HG03280 (cell line): Measurements from ENCODE around the gene PDE9A.
"Not testable (repeated sequence)": the region's sequence is repeated elsewhere in the genome, so short reads cannot be mapped to it uniquely, and the experiment has no call there.

Source experiments
- ATAC-seq: cut with Tn5 transposase; IDR thresholded peaks from one replicate; pipeline ENCODE4 v1.9.1; 2021; ENCODE audit warnings: mild to moderate bottlenecking, moderate library complexity; ENCODE audit not compliant: unreplicated experiment

PDE9A gene

GRCh38 chr21:42624095-42624790 is 29.2 kb upstream of the PDE9A start:
- no peak for ATAC-seq

DNA sequence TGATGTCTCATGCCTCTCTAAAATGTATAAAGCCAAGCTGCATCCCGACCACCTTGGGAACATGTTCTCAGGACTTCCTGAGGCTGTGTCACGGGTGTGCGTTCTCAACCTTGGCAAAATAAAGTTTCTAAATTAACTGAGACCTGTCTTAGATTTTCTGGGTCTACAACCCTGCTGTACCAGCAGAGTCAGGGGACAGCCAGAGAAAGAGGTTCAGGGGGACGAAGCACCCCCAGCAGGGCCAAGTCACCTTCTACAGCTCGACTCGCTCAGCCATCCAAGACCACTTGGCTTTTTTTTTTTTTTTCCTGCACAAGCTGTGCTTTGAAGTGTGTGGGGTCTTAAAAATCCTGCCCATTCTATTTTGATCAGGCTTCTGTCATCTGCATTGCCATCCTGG is 28.5 kb upstream of the PDE9A start:
- no peak for ATAC-seq

DNA sequence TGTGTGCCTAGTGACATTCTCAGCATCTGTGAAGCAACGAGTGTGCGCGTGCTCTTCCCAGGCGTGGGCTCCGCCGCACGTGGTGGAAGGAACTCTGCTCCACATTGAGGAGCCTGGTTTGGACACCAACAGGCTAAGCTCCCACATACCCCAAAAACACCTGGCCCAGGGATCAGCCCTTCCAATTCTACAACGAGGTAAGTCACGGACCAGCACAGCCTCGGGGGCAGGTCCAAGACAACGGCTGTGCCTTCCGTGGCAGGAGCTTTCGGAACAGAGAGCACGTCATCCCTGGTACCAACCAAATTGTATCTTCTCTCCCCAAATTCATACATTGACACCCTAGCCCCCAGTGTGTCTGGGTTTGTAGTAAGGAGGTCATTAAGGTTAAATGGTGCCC is 27.2 kb upstream of the PDE9A start:
- ATAC-seq, result no peak

- no peak for ATAC-seq
These were observed 25.7 kb upstream of the PDE9A start for GRCh38 chr21:42627527-42628289.

GRCh38 chr21:42628466-42629061 is 24.9 kb upstream of the PDE9A start:
- not testable (repeated sequence) for ATAC-seq

DNA sequence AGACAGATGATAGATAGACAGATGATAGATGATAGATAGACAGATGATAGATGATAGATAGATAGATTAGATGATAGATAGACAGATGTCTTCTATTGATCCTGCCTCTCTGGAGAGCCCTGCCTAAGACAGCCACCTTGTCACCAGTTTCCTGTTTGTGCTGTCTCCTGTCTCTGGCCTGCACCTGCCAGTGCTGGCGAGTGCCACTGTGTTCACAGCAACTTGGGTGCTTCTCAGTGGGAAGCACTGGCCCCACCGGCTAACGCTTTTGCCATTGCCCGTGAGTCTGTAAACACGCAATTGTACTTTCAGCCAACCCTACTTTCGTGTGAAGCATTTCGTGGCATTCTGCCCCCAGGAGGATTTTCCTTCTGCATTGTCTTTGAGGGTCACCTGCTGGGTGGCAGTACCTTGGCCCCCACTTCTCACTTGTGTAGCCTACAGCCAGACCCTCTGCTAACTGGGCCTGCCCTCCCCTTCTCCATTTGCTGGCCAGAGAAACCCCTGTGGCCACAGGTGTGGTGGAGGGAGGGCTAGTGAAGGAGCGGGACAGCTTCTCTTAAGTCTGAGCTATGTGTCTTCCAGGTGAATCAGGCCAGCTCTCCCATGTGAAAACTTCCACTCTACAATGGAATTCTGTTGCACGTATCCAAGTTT is 23.4 kb upstream of the PDE9A start:
- ATAC-seq, result no peak

DNA sequence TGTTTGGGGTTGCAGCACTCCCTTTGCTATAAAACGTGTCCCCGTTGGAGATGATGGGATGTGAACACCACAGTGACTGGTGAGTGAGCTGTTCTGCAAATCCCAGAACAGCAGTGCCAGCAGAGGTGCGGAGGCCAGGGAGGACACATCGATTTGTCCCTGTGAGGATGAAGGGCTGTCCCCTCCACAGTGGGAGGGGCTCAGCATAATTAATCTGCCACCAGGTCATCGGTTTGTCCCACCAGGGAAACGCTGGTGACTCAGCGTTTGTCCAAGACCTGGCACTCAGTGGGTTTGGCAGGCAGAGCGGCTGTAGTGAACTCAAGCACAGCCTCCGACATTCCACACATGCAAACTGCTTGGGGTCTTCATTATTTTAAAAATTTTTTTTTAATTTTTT is 22.8 kb upstream of the PDE9A start:
- no peak for ATAC-seq

DNA sequence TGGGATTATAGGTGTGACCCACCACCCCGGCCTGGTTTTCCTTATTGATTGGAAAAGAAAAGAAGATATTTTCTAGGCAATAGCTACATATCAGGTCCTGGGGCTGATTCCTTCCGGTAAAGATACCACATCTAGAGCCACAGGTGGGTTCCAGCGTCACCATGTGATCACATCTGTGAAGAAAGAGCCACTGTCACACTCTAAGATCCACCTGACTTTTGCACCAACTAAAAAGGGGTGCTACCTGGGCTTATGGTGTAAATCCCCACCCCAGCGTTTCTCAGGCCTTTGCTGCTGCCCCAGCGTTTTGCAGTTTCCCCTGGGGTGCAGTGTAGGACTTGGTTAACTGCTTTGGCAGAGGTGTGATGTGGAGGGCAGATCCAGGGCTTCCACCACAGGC is 22.3 kb upstream of the PDE9A start:
- ATAC-seq, result no peak

DNA sequence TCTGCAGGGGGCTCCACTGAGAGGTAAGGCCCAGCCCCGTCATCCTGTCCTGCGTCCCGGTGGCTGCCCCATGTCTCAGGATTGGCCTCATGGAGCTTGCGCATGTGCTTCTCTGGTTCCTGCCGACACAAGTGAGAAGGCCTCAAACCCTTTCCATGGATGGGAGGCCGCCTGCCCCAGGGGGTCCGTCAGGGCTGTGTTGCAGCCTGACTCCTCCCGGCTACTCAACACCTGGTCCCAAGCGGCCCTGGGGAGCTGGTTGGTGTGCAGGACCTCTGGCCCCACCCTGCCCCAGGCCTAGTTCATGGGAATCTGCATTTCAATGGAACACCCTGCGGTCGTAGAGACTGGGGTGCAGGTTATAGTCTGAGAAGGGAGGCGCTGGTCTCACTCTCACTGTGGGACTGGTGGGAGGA is 21.1 kb upstream of the PDE9A start:
- no peak for ATAC-seq

- no peak for ATAC-seq
These were observed 20.4 kb upstream of the PDE9A start for GRCh38 chr21:42632771-42633690.

DNA sequence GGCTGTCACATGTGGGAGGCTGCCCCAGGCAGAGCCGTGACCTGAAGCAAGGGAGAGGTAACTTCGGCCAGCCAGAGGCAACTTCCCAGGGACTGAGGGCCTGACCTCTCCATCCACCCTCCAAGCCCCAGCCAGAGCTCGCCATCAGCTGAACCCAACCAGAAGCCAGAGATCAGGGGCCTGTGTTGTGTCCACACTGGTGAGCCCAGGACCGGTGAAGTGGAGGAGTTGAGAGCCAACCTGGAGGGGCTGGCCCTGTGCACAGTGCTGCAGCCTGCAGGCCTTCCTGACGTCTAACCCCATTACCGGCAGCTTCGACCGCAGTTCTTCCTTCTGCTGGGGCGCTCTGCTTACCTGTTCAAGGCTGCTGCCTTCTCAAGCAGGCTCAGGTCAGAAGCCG is 19.6 kb upstream of the PDE9A start:
- no peak for ATAC-seq

GRCh38 chr21:42635848-42636519 is 17.4 kb upstream of the PDE9A start:
- no peak for ATAC-seq

DNA sequence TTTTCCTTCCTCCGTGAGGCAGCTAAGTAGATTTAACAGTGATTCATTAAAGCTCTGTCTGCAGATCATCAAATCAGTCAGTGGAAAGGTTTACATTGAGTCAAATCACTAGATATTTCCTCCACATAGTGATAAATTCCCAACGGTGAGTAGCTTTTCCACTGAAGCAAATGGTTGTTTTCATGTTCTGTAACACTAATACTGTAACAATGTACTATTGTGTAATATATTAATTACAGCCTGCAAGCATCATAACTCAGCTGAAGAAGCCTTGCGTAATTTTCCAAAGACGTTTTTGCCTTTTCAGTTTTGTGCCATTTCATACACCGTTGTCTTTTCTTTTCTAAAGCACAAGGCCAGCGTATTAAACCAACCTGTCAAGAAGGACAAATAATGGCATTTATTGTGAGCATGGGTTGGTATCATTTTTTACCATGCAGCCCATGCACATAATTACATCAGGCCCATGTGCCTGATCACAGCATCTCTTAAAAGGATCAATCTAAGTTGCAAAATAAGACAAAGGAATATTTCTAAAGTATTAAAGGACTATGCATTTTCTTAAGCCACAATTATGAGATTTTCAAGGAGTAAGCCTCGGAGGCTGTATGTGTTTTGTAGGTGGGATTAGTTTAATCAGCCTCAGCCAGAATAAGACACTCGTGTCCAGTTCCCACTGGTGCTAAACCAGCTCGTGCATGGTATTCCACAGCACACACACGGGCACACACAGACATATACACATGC is 16.7 kb upstream of the PDE9A start:
- ATAC-seq, result no peak

DNA sequence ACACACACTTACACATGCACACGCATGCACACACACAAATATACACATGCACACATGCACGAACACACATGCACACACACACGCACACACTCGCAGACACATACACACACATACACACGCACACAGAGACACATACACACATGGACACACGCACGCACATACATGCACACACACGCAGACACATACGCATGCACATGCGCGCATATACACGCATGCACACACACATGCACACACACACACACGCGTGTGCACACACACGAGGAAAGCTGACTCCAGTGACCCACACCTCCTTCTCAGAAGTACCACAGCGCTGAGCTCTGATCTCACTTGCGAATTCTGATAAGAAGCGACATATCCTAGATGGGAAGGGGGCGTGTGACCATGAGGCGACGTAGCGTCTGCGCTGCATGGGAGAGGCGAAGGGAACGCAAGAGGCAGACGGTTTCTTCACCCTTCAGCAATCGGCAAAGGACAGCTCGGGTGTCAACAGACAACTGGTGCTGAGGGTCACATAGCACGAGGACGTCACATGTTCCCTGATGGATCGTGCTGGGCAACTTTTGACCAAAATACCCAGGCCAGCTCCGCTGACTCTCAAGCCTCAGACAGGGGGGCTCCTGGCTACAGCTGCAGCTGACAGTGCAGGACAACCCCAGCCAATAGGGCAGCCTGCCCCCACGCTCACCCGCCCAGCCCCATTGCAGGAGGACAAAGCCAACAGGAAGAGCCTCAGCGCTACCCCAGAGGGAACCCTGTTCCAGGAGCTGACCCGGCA is 16.0 kb upstream of the PDE9A start:
- no peak for ATAC-seq

- no peak for ATAC-seq
These were observed 15.1 kb upstream of the PDE9A start for GRCh38 chr21:42638266-42638863.

DNA sequence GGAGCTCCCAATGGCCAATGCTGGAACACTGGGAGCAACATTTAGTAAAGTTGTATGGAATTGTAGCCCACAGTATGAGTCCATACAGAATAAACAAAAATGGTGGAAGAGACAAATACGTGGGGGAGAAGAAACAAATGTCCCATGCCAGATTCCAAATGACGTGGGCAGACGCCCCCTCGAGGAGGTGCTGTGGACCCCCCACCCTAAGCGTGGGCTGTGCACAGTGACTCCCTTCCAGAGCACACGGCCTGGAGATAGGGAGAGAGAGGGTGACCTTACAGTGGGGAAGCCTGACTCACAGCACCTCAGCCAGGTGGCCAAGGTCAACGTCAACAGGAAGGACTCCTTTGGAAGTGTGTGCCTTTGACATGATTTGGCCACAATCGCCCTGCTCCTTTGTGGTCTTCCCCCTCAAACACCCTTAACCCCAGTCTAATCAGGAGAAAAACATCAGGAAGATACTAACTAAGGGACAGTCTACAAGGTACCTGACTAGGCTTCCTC is 13.7 kb upstream of the PDE9A start:
- ATAC-seq, result no peak

DNA sequence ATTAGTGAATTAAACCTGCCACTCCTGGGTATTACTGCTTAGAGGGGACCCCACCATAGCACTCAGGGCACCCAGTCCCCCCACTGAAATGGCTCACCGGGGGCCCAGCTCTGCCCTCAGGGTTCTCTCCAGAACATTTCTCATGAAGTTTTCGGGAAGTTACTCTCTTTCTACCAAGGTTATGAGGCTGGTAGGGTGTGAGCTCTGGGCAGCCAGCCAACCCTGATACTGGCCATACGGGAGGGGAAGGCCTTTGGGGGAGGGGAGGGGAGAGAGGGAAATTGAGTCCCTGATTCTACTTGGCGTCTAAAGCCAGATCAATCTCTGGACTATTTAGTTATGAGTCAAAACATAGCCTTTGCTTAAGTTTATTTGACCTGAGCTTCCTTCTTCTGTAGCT is 12.9 kb upstream of the PDE9A start:
- no peak for ATAC-seq
